BLaER1 (cell line): ENCODE data around the gene ZNF599.
A peak's percentile ranks its signal among the peaks of the same experiment; 100 is the strongest.

Experiments
- H3K27ac ChIP-seq: shearing (Covaris generic); formaldehyde crosslinking; 2 replicates; pipeline ENCODE4 v1.8.1; 2022
- H3K27me3 ChIP-seq: shearing (Covaris generic); formaldehyde crosslinking; 2 replicates; pipeline ENCODE4 v1.8.1; 2022
- H3K36me3 ChIP-seq: shearing (Covaris generic); formaldehyde crosslinking; 2 replicates; pipeline ENCODE4 v1.8.1; 2022
- H3K4me1 ChIP-seq: shearing (Covaris generic); formaldehyde crosslinking; 2 replicates; pipeline ENCODE4 v1.8.1; 2022
- H3K4me2 ChIP-seq: shearing (Covaris generic); formaldehyde crosslinking; 2 replicates; pipeline ENCODE4 v1.8.1; 2022
- H3K4me3 ChIP-seq: shearing (Covaris generic); formaldehyde crosslinking; 2 replicates; pipeline ENCODE4 v1.8.1; 2022
- H3K9ac ChIP-seq: shearing (Covaris generic); formaldehyde crosslinking; 2 replicates; pipeline ENCODE4 v1.8.1; 2022
- H3K9me3 ChIP-seq: shearing (Covaris generic); formaldehyde crosslinking; 2 replicates; pipeline ENCODE4 v1.8.1; 2022
- H4K20me1 ChIP-seq: shearing (Covaris generic); formaldehyde crosslinking; 2 replicates; pipeline ENCODE4 v1.8.1; 2022
- Cebpa-rat ChIP-seq: shearing (Covaris generic); IDR thresholded peaks from 2 replicates; pipeline ENCODE4 v1.8.1; 2022

The ZNF599 gene

DNA sequence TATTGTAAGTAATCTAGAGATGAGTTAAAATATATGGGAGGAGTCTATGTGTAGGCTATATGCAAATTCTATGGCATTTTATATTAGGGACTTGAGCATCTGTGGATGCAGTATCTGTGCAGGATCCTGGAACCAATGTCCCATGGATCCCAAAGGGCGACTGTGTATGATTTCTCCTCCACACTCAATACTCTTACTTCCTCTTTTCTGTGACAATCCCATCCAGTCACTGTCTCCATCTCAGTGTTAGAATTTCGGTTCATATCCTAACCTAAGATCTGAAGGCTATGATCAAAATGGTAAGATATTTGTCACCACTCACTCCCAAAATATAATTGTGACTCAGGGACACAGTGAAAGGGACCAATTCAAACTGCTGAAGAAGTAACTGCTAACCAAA, 15.1 kb upstream of the ZNF599 start:
- H3K36me3 ChIP-seq = no peaks in the 10 kb centered on the region
- no peak for TF ChIP-seq Cebpa-rat

GRCh38 chr19:34787059-34787824, 14.2 kb upstream of the ZNF599 start:
- Histone ChIP-seq H3K4me3 (no peak overlapping the region), H3K9ac (no peak overlapping the region), H3K4me1 (peaks cover 9% of the 10 kb centered on the region), H3K4me2 (peak overlapping the region; percentile 33), H3K27ac (no peak overlapping the region), H3K9me3 (peaks cover 25% of the 10 kb centered on the region), H4K20me1 (no peaks in the 10 kb centered on the region), H3K27me3 (no peaks in the 10 kb centered on the region), H3K36me3 (no peaks in the 10 kb centered on the region)
- TF ChIP-seq Cebpa-rat = no peak

More for the DNA sequence above, 15.1 kb upstream of the ZNF599 start:
- H3K4me2 ChIP-seq = peak overlapping the region; percentile 33
- peaks cover 16% of the 10 kb centered on the region for H3K9me3 ChIP-seq
- no peaks in the 10 kb centered on the region for H3K27me3 ChIP-seq
- H4K20me1 ChIP-seq = no peaks in the 10 kb centered on the region
- H3K4me3 ChIP-seq = no peak overlapping the region
- no peak overlapping the region for H3K9ac ChIP-seq
- peaks cover 9% of the 10 kb centered on the region for H3K4me1 ChIP-seq
- no peak overlapping the region for H3K27ac ChIP-seq

GRCh38 chr19:34786236-34786635, 13.2 kb upstream of the ZNF599 start:
- no peak overlapping the region for H3K27ac ChIP-seq
- H4K20me1 ChIP-seq = no peaks in the 10 kb centered on the region
- H3K9me3 ChIP-seq = peaks cover 20% of the 10 kb centered on the region; the same call in 1 of the 2 replicates
- H3K4me3 ChIP-seq = no peak overlapping the region
- no peak overlapping the region for H3K9ac ChIP-seq
- TF ChIP-seq Cebpa-rat = no peak
- no peak overlapping the region for H3K4me2 ChIP-seq
- peaks cover 9% of the 10 kb centered on the region for H3K4me1 ChIP-seq
- H3K36me3 ChIP-seq = no peaks in the 10 kb centered on the region
- H3K27me3 ChIP-seq = no peaks in the 10 kb centered on the region

GRCh38 chr19:34779652-34780051, 6.6 kb upstream of the ZNF599 start:
- peaks cover 25% of the 10 kb centered on the region for H3K9me3 ChIP-seq
- no peak overlapping the region for H3K9ac ChIP-seq
- no peaks in the 10 kb centered on the region for H4K20me1 ChIP-seq
- no peak overlapping the region for H3K4me2 ChIP-seq
- H3K4me1 ChIP-seq = no peaks in the 10 kb centered on the region
- H3K36me3 ChIP-seq = no peaks in the 10 kb centered on the region
- no peak overlapping the region for H3K4me3 ChIP-seq
- no peak overlapping the region for H3K27ac ChIP-seq
- no peaks in the 10 kb centered on the region for H3K27me3 ChIP-seq
- no peak for TF ChIP-seq Cebpa-rat

DNA sequence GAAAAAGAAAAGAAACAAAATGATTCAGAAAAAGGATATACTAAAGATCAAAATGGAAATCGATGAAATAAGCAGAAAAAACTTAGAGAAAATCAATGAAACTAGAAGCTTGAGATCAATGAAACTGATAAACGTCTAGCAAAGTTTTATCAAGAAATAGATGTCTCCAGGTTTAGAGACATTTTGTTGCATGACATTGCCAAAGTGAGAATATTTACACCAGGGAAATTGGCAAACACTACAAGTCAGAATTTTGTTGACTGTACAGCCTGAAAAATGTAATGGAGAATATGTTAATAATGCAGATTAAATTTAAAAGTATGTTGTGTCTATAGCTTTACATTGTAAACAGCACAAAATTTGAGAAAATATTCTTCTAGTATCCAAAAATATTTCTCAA, 5.3 kb upstream of the ZNF599 start:
- TF ChIP-seq Cebpa-rat = no peak
- Histone ChIP-seq H3K4me2 (no peak overlapping the region), H3K9ac (no peak overlapping the region), H4K20me1 (no peaks in the 10 kb centered on the region), H3K36me3 (no peaks in the 10 kb centered on the region), H3K9me3 (peaks cover 32% of the 10 kb centered on the region), H3K27ac (no peak overlapping the region), H3K4me3 (no peak overlapping the region), H3K4me1 (no peaks in the 10 kb centered on the region), H3K27me3 (no peaks in the 10 kb centered on the region)

GRCh38 chr19:34774857-34775256, 1.8 kb upstream of the ZNF599 start:
- no peak overlapping the region for H3K9ac ChIP-seq
- peaks cover 30% of the 10 kb centered on the region for H3K9me3 ChIP-seq
- H3K36me3 ChIP-seq = peaks cover 19% of the 10 kb centered on the region; the same call in 1 of the 2 replicates
- TF ChIP-seq Cebpa-rat = no peak
- peaks cover 10% of the 10 kb centered on the region for H3K4me1 ChIP-seq
- no peaks in the 10 kb centered on the region for H3K27me3 ChIP-seq
- no peak overlapping the region for H3K4me3 ChIP-seq
- H3K27ac ChIP-seq = no peak overlapping the region
- no peak overlapping the region for H3K4me2 ChIP-seq
- no peaks in the 10 kb centered on the region for H4K20me1 ChIP-seq

GRCh38 chr19:34773555-34773864, 495 bp upstream of the ZNF599 start:
- Histone ChIP-seq H3K36me3 (peaks cover 33% of the 10 kb centered on the region), H3K9me3 (peaks cover 26% of the 10 kb centered on the region; the same call in 1 of the 2 replicates), H3K4me1 (peaks cover 10% of the 10 kb centered on the region), H3K4me3 (peak overlapping the region; percentile 95), H4K20me1 (no peaks in the 10 kb centered on the region), H3K4me2 (peak overlapping the region; percentile 98), H3K9ac (no peak overlapping the region), H3K27ac (no peak overlapping the region), H3K27me3 (no peaks in the 10 kb centered on the region)
- TF ChIP-seq Cebpa-rat = no peak

DNA sequence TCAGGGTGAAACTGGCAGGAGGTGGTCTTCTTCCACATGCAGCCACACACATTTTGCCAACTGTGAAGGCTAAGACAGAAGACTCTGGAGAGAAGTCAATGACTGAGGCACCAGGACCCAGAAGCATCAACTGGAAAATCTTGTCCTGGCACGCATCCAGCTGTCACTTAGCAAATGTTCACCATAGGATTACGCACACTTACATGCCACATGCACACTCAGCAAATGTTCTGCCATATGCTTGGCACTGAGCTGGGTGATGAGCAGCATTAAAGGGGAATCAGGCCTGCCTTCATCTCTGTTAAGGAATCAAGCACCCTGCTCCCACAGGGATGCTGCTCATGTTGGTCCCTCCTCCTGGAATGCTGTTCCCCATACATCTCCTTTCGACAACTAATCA, 5.1 kb downstream of the ZNF599 start:
- Histone ChIP-seq H3K9me3 (peaks cover 74% of the 10 kb centered on the region), H3K27ac (no peak overlapping the region), H3K36me3 (peaks cover 88% of the 10 kb centered on the region), H3K9ac (no peak overlapping the region), H3K4me1 (peaks cover 10% of the 10 kb centered on the region), H3K4me2 (no peak overlapping the region), H4K20me1 (no peaks in the 10 kb centered on the region), H3K27me3 (no peaks in the 10 kb centered on the region), H3K4me3 (no peak overlapping the region)
- TF ChIP-seq Cebpa-rat = no peak

DNA sequence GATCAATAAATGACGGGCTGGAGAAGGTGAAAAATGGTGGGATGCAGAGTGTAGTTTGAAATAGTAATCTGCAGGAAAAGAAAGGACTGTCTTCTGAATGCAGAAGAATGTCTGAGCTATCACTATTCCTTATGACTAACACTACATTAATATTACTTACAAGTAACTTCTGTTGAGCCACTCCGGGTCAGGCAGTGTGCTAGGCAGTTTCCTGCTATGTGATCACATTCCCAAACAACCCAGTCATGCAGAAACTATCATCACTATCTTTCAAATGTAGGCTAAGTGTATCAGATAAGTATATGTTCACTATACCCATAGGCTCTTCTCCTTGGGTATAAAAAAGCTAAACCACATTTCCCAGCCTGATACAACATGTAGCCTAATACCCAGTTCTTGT, 6.6 kb downstream of the ZNF599 start:
- no peak overlapping the region for H3K27ac ChIP-seq
- H3K9ac ChIP-seq = no peak overlapping the region
- peaks cover 95% of the 10 kb centered on the region for H3K36me3 ChIP-seq
- no peaks in the 10 kb centered on the region for H4K20me1 ChIP-seq
- no peak overlapping the region for H3K4me3 ChIP-seq
- TF ChIP-seq Cebpa-rat = no peak
- H3K4me1 ChIP-seq = no peaks in the 10 kb centered on the region
- no peaks in the 10 kb centered on the region for H3K27me3 ChIP-seq
- peaks cover 87% of the 10 kb centered on the region for H3K9me3 ChIP-seq
- H3K4me2 ChIP-seq = no peak overlapping the region

DNA sequence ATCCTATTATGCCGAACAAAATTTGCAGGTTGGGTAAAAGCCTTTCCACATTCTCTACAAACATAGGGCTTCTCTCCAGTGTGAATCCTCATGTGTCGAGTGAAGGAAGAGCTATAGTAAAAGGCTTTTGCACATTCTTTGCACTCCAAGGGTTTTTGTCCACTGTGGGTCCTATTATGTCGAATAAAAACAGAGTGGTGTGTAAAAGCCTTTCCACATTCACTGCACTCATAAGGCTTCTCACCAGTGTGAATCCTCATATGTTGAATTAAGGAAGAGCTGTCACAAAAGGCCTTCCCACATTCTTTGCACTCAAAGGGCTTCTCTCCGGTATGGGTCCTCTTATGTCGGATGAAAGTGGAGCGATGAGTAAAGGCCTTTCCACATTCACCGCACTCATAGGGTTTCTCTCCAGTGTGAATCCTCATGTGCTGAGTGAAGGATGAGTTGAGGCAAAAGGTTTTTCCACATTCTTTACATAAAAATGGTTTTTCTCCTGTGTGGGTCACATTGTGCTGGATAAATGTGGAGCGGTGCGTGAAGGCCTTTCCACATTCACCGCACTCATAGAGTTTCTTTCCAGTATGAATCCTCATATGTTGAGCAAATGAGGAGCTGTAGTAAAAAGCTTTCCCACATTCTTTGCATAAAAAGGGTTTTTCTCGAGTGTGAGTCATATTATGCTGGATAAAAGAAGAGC, 13.6 kb downstream of the ZNF599 start:
- H4K20me1 ChIP-seq = no peaks in the 10 kb centered on the region
- no peak for TF ChIP-seq Cebpa-rat
- H3K4me1 ChIP-seq = no peaks in the 10 kb centered on the region
- H3K36me3 ChIP-seq = peaks cover 67% of the 10 kb centered on the region
- no peaks in the 10 kb centered on the region for H3K27me3 ChIP-seq
- H3K27ac ChIP-seq = no peak overlapping the region
- H3K9ac ChIP-seq = no peak overlapping the region
- no peak overlapping the region for H3K4me2 ChIP-seq
- H3K9me3 ChIP-seq = peaks cover 98% of the 10 kb centered on the region
- peak overlapping the region; percentile 12; the same call in 1 of the 2 replicates for H3K4me3 ChIP-seq
